ENCODE results near the gene TBC1D10A. TPM values are rescaled to one million over a fixed set of nuclear protein-coding genes. Genes with fewer than 3 reads are reported as not detected.

The TBC1D10A gene
- total and polyA plus RNA-seq, 2 experiments from 2014 or later, result 3.3 to 8.8 TPM

- no peaks in the 10 kb centered on the region for H3K9me3 Mint-ChIP-seq
- H3K4me3 Mint-ChIP-seq, result no peak overlapping the region
- peaks cover 35% of the 10 kb centered on the region for H3K4me1 Mint-ChIP-seq
- Histone ChIP-seq H3K9me2 (ENCODE audit: insufficient read depth) (no peaks in the 10 kb centered on the region), H3K36me3 (ENCODE audit: insufficient read depth) (no peaks in the 10 kb centered on the region), H3K79me2 (replicated peaks; ENCODE audit: insufficient read depth) (no peaks in the 10 kb centered on the region), H2AFZ (no peak overlapping the region), H4K20me1 (replicated peaks; ENCODE audit: insufficient read depth) (no peaks in the 10 kb centered on the region), H3K4me1 (ENCODE audit: insufficient read depth) (peaks cover 18% of the 10 kb centered on the region), H3K4me3 (no peak overlapping the region), H3K27ac (ENCODE audit: low read depth) (no peak overlapping the region), H3K4me2 (no peak overlapping the region), H3F3A (replicated peaks; ENCODE audit: low read depth) (no peaks in the 10 kb centered on the region), H3K27me3 (ENCODE audit: insufficient read depth) (no peaks in the 10 kb centered on the region)
- H3K27ac Mint-ChIP-seq, result no peak overlapping the region
- DNase-seq (ENCODE audit: low spot score) (no peak), ATAC-seq (no peak)
- TF ChIP-seq EZH2phosphoT487 (IDR thresholded peaks at IDR 0.05; ENCODE audit: unreplicated experiment) (no peak), JUNB (IDR thresholded peaks at IDR 0.05; ENCODE audit: unreplicated experiment) (no peak), NANOG (IDR thresholded peaks at IDR 0.05; ENCODE audit: borderline replicate concordance) (no peak), POLR2AphosphoS5 (IDR thresholded peaks at IDR 0.05; ENCODE audit: low read depth) (no peak), STAT1 (IDR thresholded peaks at IDR 0.05; ENCODE audit: unreplicated experiment) (no peak)
- TF ChIP-seq, protein P1, sequence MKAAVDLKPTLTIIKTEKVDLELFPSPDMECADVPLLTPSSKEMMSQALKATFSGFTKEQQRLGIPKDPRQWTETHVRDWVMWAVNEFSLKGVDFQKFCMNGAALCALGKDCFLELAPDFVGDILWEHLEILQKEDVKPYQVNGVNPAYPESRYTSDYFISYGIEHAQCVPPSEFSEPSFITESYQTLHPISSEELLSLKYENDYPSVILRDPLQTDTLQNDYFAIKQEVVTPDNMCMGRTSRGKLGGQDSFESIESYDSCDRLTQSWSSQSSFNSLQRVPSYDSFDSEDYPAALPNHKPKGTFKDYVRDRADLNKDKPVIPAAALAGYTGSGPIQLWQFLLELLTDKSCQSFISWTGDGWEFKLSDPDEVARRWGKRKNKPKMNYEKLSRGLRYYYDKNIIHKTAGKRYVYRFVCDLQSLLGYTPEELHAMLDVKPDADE (IDR thresholded peaks at IDR 0.05), result no peak
- no peaks in the 10 kb centered on the region; the same call in 2 of the 3 replicates for H3K36me3 Mint-ChIP-seq (ENCODE audit: low read depth)
- peaks cover 13% of the 10 kb centered on the region for H3K27me3 Mint-ChIP-seq (ENCODE audit: insufficient read depth, low read depth, poor library complexity)
These were observed 76.6 kb downstream of the TBC1D10A start for GRCh38 chr22:30250039-30250565.

- H3K4me2 ChIP-seq, result no peak overlapping the region
- no peak for TF ChIP-seq CTCF (conservative IDR thresholded peaks at IDR 0.05; ENCODE audit: low read depth in 2 of 2)
- no peak for TF ChIP-seq NANOG (IDR thresholded peaks at IDR 0.05; ENCODE audit: borderline replicate concordance)
- TF ChIP-seq EZH2phosphoT487 (IDR thresholded peaks at IDR 0.05; ENCODE audit: unreplicated experiment), result no peak
- no peak for TF ChIP-seq STAT1 (IDR thresholded peaks at IDR 0.05; ENCODE audit: unreplicated experiment)
- TF ChIP-seq, protein P1 (IDR thresholded peaks at IDR 0.05), result no peak
- TF ChIP-seq ZNF114 (CRISPR knock-in tag; IDR thresholded peaks at IDR 0.05), result no peak
- TF ChIP-seq EZH2 (IDR thresholded peaks at IDR 0.05; ENCODE audit: low read depth, unreplicated experiment), result no peak
- no peak for TF ChIP-seq JUNB (IDR thresholded peaks at IDR 0.05; ENCODE audit: unreplicated experiment)
These were observed 77.4 kb downstream of the TBC1D10A start for GRCh38 chr22:30249049-30250038.

More at GRCh38 chr22:30249049-30250038, 77.4 kb downstream of the TBC1D10A start:
- Mint-ChIP-seq H3K27ac (no peak overlapping the region), H3K4me3 (no peak overlapping the region), H3K27me3 (ENCODE audit: insufficient read depth, low read depth, poor library complexity) (peaks cover 10% of the 10 kb centered on the region), H3K9me3 (no peaks in the 10 kb centered on the region), H3K36me3 (ENCODE audit: low read depth) (peaks cover 1% of the 10 kb centered on the region; the same call in 1 of the 3 replicates), H3K4me1 (peaks cover 41% of the 10 kb centered on the region)
- ATAC-seq (no peak), DNase-seq (ENCODE audit: low spot score) (no peak)
- H3K4me3 ChIP-seq, result no peak overlapping the region
- H3F3A ChIP-seq (replicated peaks; ENCODE audit: low read depth), result no peaks in the 10 kb centered on the region
- no peaks in the 10 kb centered on the region for H3K36me3 ChIP-seq (ENCODE audit: insufficient read depth)
- H4K20me1 ChIP-seq (replicated peaks; ENCODE audit: insufficient read depth), result no peaks in the 10 kb centered on the region
- no peak overlapping the region for H3K27ac ChIP-seq (ENCODE audit: low read depth)
- H2AFZ ChIP-seq, result no peak overlapping the region
- peaks cover 18% of the 10 kb centered on the region for H3K4me1 ChIP-seq (ENCODE audit: insufficient read depth)
- no peaks in the 10 kb centered on the region for H3K9me2 ChIP-seq (ENCODE audit: insufficient read depth)
- no peaks in the 10 kb centered on the region for H3K27me3 ChIP-seq (ENCODE audit: insufficient read depth)
- no peaks in the 10 kb centered on the region for H3K79me2 ChIP-seq (replicated peaks; ENCODE audit: insufficient read depth)
